H9 (cell line): ENCODE measurements around the gene COL4A2. TPM values are rescaled to one million over a fixed set of nuclear protein-coding genes. Genes with fewer than 3 reads are reported as not detected.

Experiments
- DNase-seq: peaks from one replicate; pipeline ENCODE4 v3.0.0-alpha.2; 2017
- H2AFZ ChIP-seq: one replicate; pipeline ENCODE4 v1.6.1; 2013; ENCODE audit warnings: mild to moderate bottlenecking, low read length, control low read depth, moderate library complexity
- H2AK5ac ChIP-seq: 2 replicates; pipeline ENCODE4 v1.6.1; 2013; ENCODE audit warnings: low read length, control low read depth, mixed read lengths; ENCODE audit not compliant: insufficient read length
- H2BK120ac ChIP-seq: one replicate; pipeline ENCODE4 v1.6.1; 2013; ENCODE audit warnings: low read depth, mild to moderate bottlenecking, low read length, control low read depth, inconsistent platforms; ENCODE audit not compliant: poor library complexity, severe bottlenecking
- H2BK12ac ChIP-seq: 2 replicates; pipeline ENCODE4 v1.6.1; 2013; ENCODE audit warnings: low read length, control low read depth, mixed read lengths, low read depth; ENCODE audit not compliant: insufficient read length
- H2BK15ac ChIP-seq: 2 replicates; pipeline ENCODE4 v1.6.1; 2013; ENCODE audit warnings: low read depth, low read length, control low read depth
- H2BK20ac ChIP-seq: one replicate; pipeline ENCODE4 v1.6.1; 2013; ENCODE audit warnings: low read depth, mild to moderate bottlenecking, low read length, control low read depth, inconsistent platforms; ENCODE audit not compliant: poor library complexity, severe bottlenecking
- H2BK5ac ChIP-seq: 2 replicates; pipeline ENCODE4 v1.6.1; 2013; ENCODE audit warnings: low read length, control low read depth, mixed read lengths; ENCODE audit not compliant: insufficient read length
- H3K14ac ChIP-seq: 2 replicates; pipeline ENCODE4 v1.6.1; 2013; ENCODE audit warnings: low read length, control low read depth; ENCODE audit not compliant: insufficient read depth
- H3K18ac ChIP-seq: 2 replicates; pipeline ENCODE4 v1.6.1; 2013; ENCODE audit warnings: low read depth, mild to moderate bottlenecking, mixed read lengths, low read length, control low read depth; ENCODE audit not compliant: insufficient read length
- H3K23ac ChIP-seq: 2 replicates; pipeline ENCODE4 v1.6.1; 2013; ENCODE audit warnings: low read length, control low read depth, mixed read lengths, low read depth; ENCODE audit not compliant: insufficient read length
- H3K23me2 ChIP-seq: 2 replicates; pipeline ENCODE4 v1.6.1; 2013; ENCODE audit warnings: low read depth, mild to moderate bottlenecking, mixed read lengths, low read length, control low read depth; ENCODE audit not compliant: insufficient read length, poor library complexity, severe bottlenecking
- H3K27ac ChIP-seq: 2 replicates; pipeline ENCODE4 v1.5.1; 2013; ENCODE audit warnings: low read length, control low read depth, mixed read lengths, low read depth; ENCODE audit not compliant: insufficient read length
- H3K27me3 ChIP-seq: 2 replicates; pipeline ENCODE4 v1.6.1; 2013; ENCODE audit warnings: low read length, control low read depth, inconsistent platforms; ENCODE audit not compliant: insufficient read depth
- H3K4ac ChIP-seq: 2 replicates; pipeline ENCODE4 v1.6.1; 2013; ENCODE audit warnings: low read depth, mild to moderate bottlenecking, control low read depth, inconsistent platforms, low read length, moderate library complexity
- H3K4me1 ChIP-seq: 2 replicates; pipeline ENCODE4 v1.6.1; 2013; ENCODE audit warnings: low read length, control low read depth, inconsistent platforms; ENCODE audit not compliant: insufficient read depth
- H3K4me2 ChIP-seq: 2 replicates; pipeline ENCODE4 v1.6.1; 2013; ENCODE audit warnings: low read length, control low read depth, mixed read lengths; ENCODE audit not compliant: insufficient read length, insufficient read depth
- H3K56ac ChIP-seq: 2 replicates; pipeline ENCODE4 v1.6.1; 2013; ENCODE audit warnings: low read depth, mild to moderate bottlenecking, mixed read lengths, low read length, control low read depth; ENCODE audit not compliant: insufficient read length
- H3K79me1 ChIP-seq: 2 replicates; pipeline ENCODE4 v1.6.1; 2013; ENCODE audit warnings: low read depth, mild to moderate bottlenecking, moderate library complexity, low read length, control low read depth, inconsistent platforms; ENCODE audit not compliant: insufficient read depth, poor library complexity, severe bottlenecking
- H3K79me2 ChIP-seq: 2 replicates; pipeline ENCODE4 v1.6.1; 2013; ENCODE audit warnings: low read length, control low read depth, inconsistent platforms; ENCODE audit not compliant: insufficient read depth
- H3K9ac ChIP-seq: 2 replicates; pipeline ENCODE4 v1.6.1; 2013; ENCODE audit warnings: low read length, control low read depth, mixed read lengths; ENCODE audit not compliant: insufficient read length; ENCODE audit errors: extremely low read depth
- H3K9me3 ChIP-seq: one replicate; pipeline ENCODE4 v1.6.1; 2013; ENCODE audit warnings: low read depth, low read length, inconsistent platforms; ENCODE audit not compliant: control insufficient read depth
- H3T11ph ChIP-seq: one replicate; pipeline ENCODE4 v1.6.1; 2013; ENCODE audit warnings: mild to moderate bottlenecking, low read length, control low read depth, inconsistent platforms
- H4K20me1 ChIP-seq: one replicate; pipeline ENCODE4 v1.6.1; 2013; ENCODE audit not compliant: control insufficient read depth, insufficient read length, insufficient read depth
- H4K5ac ChIP-seq: 2 replicates; pipeline ENCODE4 v1.6.1; 2013; ENCODE audit warnings: low read depth, mild to moderate bottlenecking, mixed read lengths, low read length, control low read depth; ENCODE audit not compliant: insufficient read length
- H4K8ac ChIP-seq: replicated peaks from 2 replicates; pipeline ENCODE4 v1.6.1; 2013; ENCODE audit warnings: low read length, control low read depth, mixed read lengths, low read depth; ENCODE audit not compliant: insufficient read length
- H4K91ac ChIP-seq: 2 replicates; pipeline ENCODE4 v1.6.1; 2013; ENCODE audit warnings: low read depth, mild to moderate bottlenecking, moderate library complexity, mixed read lengths, low read length, control low read depth; ENCODE audit not compliant: insufficient read length
- H3K27ac Mint-ChIP-seq, 3 experiments: 2 replicates in 2 of 3; 3 replicates in 1 of 3; pipeline ENCODE4 v1.8.0; 2020 to 2021; ENCODE audit warnings: mixed read lengths in 3 of 3, mild to moderate bottlenecking in 1 of 3, moderate library complexity in 1 of 3
- H3K27me3 Mint-ChIP-seq: 2 replicates; pipeline ENCODE4 v1.8.0; 2021; ENCODE audit warnings: low read depth, mild to moderate bottlenecking, moderate library complexity, mixed read lengths
- H3K36me3 Mint-ChIP-seq, 3 experiments: 2 replicates in 2 of 3; 3 replicates in 1 of 3; pipeline ENCODE4 v1.8.0; 2020 to 2021; ENCODE audit warnings: low read depth in 3 of 3, mixed read lengths in 3 of 3; ENCODE audit not compliant: insufficient read depth in 1 of 3
- H3K4me1 Mint-ChIP-seq, 2 experiments: 2 replicates each; pipeline ENCODE4 v1.8.0; 2020; ENCODE audit warnings: mixed read lengths in 2 of 2
- H3K4me3 Mint-ChIP-seq, 2 experiments: 2 replicates in 1 of 2; 3 replicates in 1 of 2; pipeline ENCODE4 v1.8.0; 2020 to 2021; ENCODE audit warnings: mild to moderate bottlenecking in 2 of 2, mixed read lengths in 2 of 2, moderate library complexity in 1 of 2
- H3K9me3 Mint-ChIP-seq, 2 experiments: 2 replicates in 1 of 2; 3 replicates in 1 of 2; pipeline ENCODE4 v1.8.0; 2020; ENCODE audit warnings: mild to moderate bottlenecking in 2 of 2, mixed read lengths in 2 of 2, moderate library complexity in 1 of 2
- WGBS: extraction: QIAGEN DNeasy Blood & Tissue Kit; methylation state at CpG from one replicate; pipeline ENCODE4 v1.1.7; 2013; ENCODE audit warnings: missing lambda C conversion rate, low lambda C conversion rate, mixed read lengths; ENCODE audit not compliant: insufficient read length; ENCODE audit errors: extremely low coverage; 5-methylcytosine and 5-hydroxymethylcytosine counted together
- total RNA-seq: library from RNA; stranded (reverse); gene quantifications from 2 replicates; pipeline ENCODE4 v1.2.1, GENCODE V29; 2021
- TF ChIP-seq, protein P1 (sequence below): fragments of 200-600 bp; sonication (generic); conservative IDR thresholded peaks from 3 replicates; pipeline ENCODE4 v1.8.0; 2021; ENCODE audit warnings: antibody characterized with exemption, mild to moderate bottlenecking

The COL4A2 gene
- total RNA-seq, 1 experiment from 2014 or later: 76.5 TPM

GRCh38 chr13:110403721-110404120 lies 96.6 kb downstream of the COL4A2 start:
- Histone ChIP-seq H3K4me2 (no peak overlapping the region), H3K23ac (no peak overlapping the region), H2BK15ac (no peak overlapping the region), H3K4me1 (peaks cover 4% of the 10 kb centered on the region; the same call in 1 of the 2 replicates), H3K9ac (no peak overlapping the region), H3K14ac (no peak overlapping the region), H3K79me2 (no peaks in the 10 kb centered on the region), H2AFZ (no peak overlapping the region), H4K20me1 (no peaks in the 10 kb centered on the region), H2BK120ac (no peak overlapping the region), H4K5ac (no peak overlapping the region), H3K23me2 (no peaks in the 10 kb centered on the region), H3K56ac (no peak overlapping the region), H4K91ac (no peak overlapping the region), H3K4ac (no peak overlapping the region), H3K27me3 (no peaks in the 10 kb centered on the region), H3K27ac (no peak overlapping the region), H3K18ac (no peak overlapping the region), H3T11ph (no peak overlapping the region), H2BK12ac (no peak overlapping the region), H2BK20ac (no peak overlapping the region), H3K79me1 (no peaks in the 10 kb centered on the region), H4K8ac (no peak overlapping the region), H2AK5ac (no peak overlapping the region), H3K9me3 (no peaks in the 10 kb centered on the region), H2BK5ac (no peak overlapping the region)
- Mint-ChIP-seq H3K36me3 (peaks cover 4 to 11% (median 5%) of the 10 kb centered on the region in 3 experiments; a peak in 5 of 7 replicates), H3K9me3 (no peaks in the 10 kb centered on the region), H3K4me1 (peaks cover 18 to 21% of the 10 kb centered on the region in 2 experiments), H3K4me3 (no peak overlapping the region), H3K27ac (no peak overlapping the region; a peak in 1 of 7 replicates), H3K27me3 (no peaks in the 10 kb centered on the region)
- DNase-seq: no peak
- WGBS: no CpG with 5 or more reads among the region's 2 CpGs
- TF ChIP-seq, protein P1, sequence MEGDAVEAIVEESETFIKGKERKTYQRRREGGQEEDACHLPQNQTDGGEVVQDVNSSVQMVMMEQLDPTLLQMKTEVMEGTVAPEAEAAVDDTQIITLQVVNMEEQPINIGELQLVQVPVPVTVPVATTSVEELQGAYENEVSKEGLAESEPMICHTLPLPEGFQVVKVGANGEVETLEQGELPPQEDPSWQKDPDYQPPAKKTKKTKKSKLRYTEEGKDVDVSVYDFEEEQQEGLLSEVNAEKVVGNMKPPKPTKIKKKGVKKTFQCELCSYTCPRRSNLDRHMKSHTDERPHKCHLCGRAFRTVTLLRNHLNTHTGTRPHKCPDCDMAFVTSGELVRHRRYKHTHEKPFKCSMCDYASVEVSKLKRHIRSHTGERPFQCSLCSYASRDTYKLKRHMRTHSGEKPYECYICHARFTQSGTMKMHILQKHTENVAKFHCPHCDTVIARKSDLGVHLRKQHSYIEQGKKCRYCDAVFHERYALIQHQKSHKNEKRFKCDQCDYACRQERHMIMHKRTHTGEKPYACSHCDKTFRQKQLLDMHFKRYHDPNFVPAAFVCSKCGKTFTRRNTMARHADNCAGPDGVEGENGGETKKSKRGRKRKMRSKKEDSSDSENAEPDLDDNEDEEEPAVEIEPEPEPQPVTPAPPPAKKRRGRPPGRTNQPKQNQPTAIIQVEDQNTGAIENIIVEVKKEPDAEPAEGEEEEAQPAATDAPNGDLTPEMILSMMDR: no peak
